Upper lobe of left lung (tissue), 4 donors: ENCODE measurements around the gene MAVS.

Experiments
- CTCF ChIP-seq, 6 experiments: fragments of 450-650 bp in 4 of 6; fragments of 200-600 bp in 2 of 6; sonication (generic) in 2 of 6; IDR thresholded peaks; one replicate each; pipeline ENCODE4 v1.5.1; 2016 to 2019; ENCODE audit warnings: antibody characterized with exemption in 6 of 6
- EP300 ChIP-seq, 4 donors: sonication (generic); formaldehyde crosslinking; IDR thresholded peaks; one replicate each; pipeline ENCODE4 v1.5.1; 2017; ENCODE audit warnings: antibody characterized with exemption in 4 of 4, control low read depth in 2 of 4
- POLR2A ChIP-seq, 4 donors: fragments of 450-650 bp; IDR thresholded peaks; one replicate each; pipeline ENCODE4 v1.5.1; 2016 to 2017; ENCODE audit warnings: antibody characterized with exemption in 4 of 4, mild to moderate bottlenecking in 2 of 4
- POLR2AphosphoS5 ChIP-seq, 2 donors: sonication (generic); formaldehyde crosslinking; IDR thresholded peaks; one replicate each; pipeline ENCODE4 v1.5.1; 2017; ENCODE audit warnings: antibody characterized with exemption in 2 of 2

- TF ChIP-seq CTCF (IDR thresholded peaks at IDR 0.05) = no peak
- no peak for TF ChIP-seq POLR2A (IDR thresholded peaks at IDR 0.05)
- TF ChIP-seq POLR2AphosphoS5 (IDR thresholded peaks at IDR 0.05) = no peak
- no peak for TF ChIP-seq EP300 (IDR thresholded peaks at IDR 0.05)
Observed at GRCh38 chr20:3814928-3815495, 31.6 kb upstream of the MAVS start.
